K562 (cell line): ENCODE data around the gene ANO2. TPM values are rescaled to one million over a fixed set of nuclear protein-coding genes. Genes with fewer than 3 reads are reported as not detected.
A peak's percentile ranks its signal among the peaks of the same experiment; 100 is the strongest.

ENCODE experiments used
- ATAC-seq: fragments of 200-7000 bp; cut with Tn5 transposase; 3 replicates; pipeline ENCODE4 v1.9.1; 2020; ENCODE audit warnings: moderate library complexity
- BruUV-seq: library from RNA; stranded (reverse); fragments of 400-500 nt; replicated peaks from 2 replicates; lab custom pipeline; 2021; lab: Mats Ljungman, UMichigan
- CTCF ChIA-PET: fragments of 300-600 bp; formaldehyde crosslinking; extraction: SDS; loops from one replicate; lab custom pipeline; 2021; ENCODE audit warnings: low intra/inter-chr PET ratio; lab: Yijun Ruan, JAX
- POLR2A ChIA-PET: fragments of 300-600, 350-650 bp; sonication (Branson Sonifier 250); formaldehyde crosslinking; extraction: SDS; loops from one replicate; lab custom pipeline; 2021; ENCODE audit warnings: antibody characterized with exemption, inconsistent platforms; lab: Yijun Ruan, JAX
- DNase-seq, 4 experiments: peaks; one replicate each; pipeline versions ENCODE4 v3.0.0 to v3.0.0-alpha.2; 2011 to 2018; ENCODE audit warnings: low spot score in 3 of 4, mixed read lengths in 3 of 4; ENCODE audit errors: extremely low read depth in 1 of 4
- FAIRE-seq: peaks from 2 replicates; lab custom pipeline; 2011; peaks lifted over from hg19 to GRCh38; lab: Jason Lieb, UNC
- H2AFZ ChIP-seq: 2 replicates; pipeline ENCODE4 v1.6.0; 2011; ENCODE audit warnings: low read depth, low read length, control low read depth, inconsistent platforms
- H3K27ac ChIP-seq: fragments of 200-600 bp; 3 replicates; pipeline ENCODE4 v1.8.0; 2011; ENCODE audit warnings: low read depth, mild to moderate bottlenecking, control low read depth, inconsistent platforms, low read length, moderate library complexity, mixed read lengths; ENCODE audit errors: extremely low read depth
- H3K27me3 ChIP-seq, 2 experiments: fragments of 300-600 bp in 1 of 2; 2 replicates in 1 of 2; 3 replicates in 1 of 2; pipeline versions ENCODE4 v1.6.0 to v1.8.0; 2011; ENCODE audit warnings: inconsistent platforms in 2 of 2, low read length in 2 of 2, mild to moderate bottlenecking in 1 of 2, mixed read lengths in 1 of 2, moderate library complexity in 1 of 2; ENCODE audit not compliant: control insufficient read depth in 2 of 2, insufficient read depth in 2 of 2
- H3K36me3 ChIP-seq: fragments of 300-600 bp; 3 replicates; pipeline ENCODE4 v1.8.0; 2011; ENCODE audit warnings: mild to moderate bottlenecking, low read length, inconsistent platforms; ENCODE audit not compliant: control insufficient read depth, insufficient read depth
- H3K4me1 ChIP-seq, 2 experiments: fragments of 200-600 bp in 1 of 2; replicated peaks in 1 of 2; 2 replicates in 1 of 2; 3 replicates in 1 of 2; pipeline versions ENCODE4 v1.5.1 to v1.8.0; 2011; ENCODE audit warnings: inconsistent platforms in 2 of 2, low read length in 2 of 2, mild to moderate bottlenecking in 1 of 2, mixed read lengths in 1 of 2, moderate library complexity in 1 of 2; ENCODE audit not compliant: control insufficient read depth in 2 of 2, insufficient read depth in 2 of 2
- H3K4me2 ChIP-seq: 2 replicates; pipeline ENCODE4 v1.6.1; 2011; ENCODE audit warnings: low read length, control low read depth, inconsistent platforms, mixed read lengths; ENCODE audit not compliant: insufficient read depth
- H3K4me3 ChIP-seq: fragments of 200-600 bp; sonication (generic), shearing (Covaris generic); 2 replicates; pipeline ENCODE4 v1.5.1; 2016; ENCODE audit warnings: control low read depth, inconsistent platforms
- H3K79me2 ChIP-seq: fragments of 200-600 bp; 3 replicates; pipeline ENCODE4 v1.8.0; 2011; ENCODE audit warnings: low read length, inconsistent platforms; ENCODE audit not compliant: control insufficient read depth, insufficient read depth
- H3K9ac ChIP-seq, 2 experiments: 2 replicates each; pipeline versions ENCODE4 v1.6.0 to v1.6.1; 2011; ENCODE audit warnings: low read depth in 2 of 2, low read length in 2 of 2, control low read depth in 1 of 2, inconsistent platforms in 1 of 2, mild to moderate bottlenecking in 1 of 2, mixed read lengths in 1 of 2; ENCODE audit not compliant: insufficient read depth in 1 of 2
- H3K9me1 ChIP-seq: one replicate; pipeline ENCODE4 v1.6.0; 2011; ENCODE audit warnings: inconsistent platforms, mild to moderate bottlenecking, low read length, moderate library complexity; ENCODE audit not compliant: control insufficient read depth, insufficient read depth
- H3K9me3 ChIP-seq: replicated peaks from 2 replicates; pipeline ENCODE4 v1.5.1; 2011; ENCODE audit warnings: low read depth, low read length, inconsistent platforms; ENCODE audit not compliant: control insufficient read depth, insufficient read depth
- H4K20me1 ChIP-seq: replicated peaks from 2 replicates; pipeline ENCODE4 v1.6.1; 2011; ENCODE audit warnings: low read length, inconsistent platforms, mixed read lengths; ENCODE audit not compliant: control insufficient read depth, insufficient read depth
- CTCF ChIP-seq, 3 experiments: IDR thresholded peaks in 2 of 3; conservative IDR thresholded peaks in 1 of 3; 2 replicates each; pipeline ENCODE4 v1.5.1; 2011 to 2012; ENCODE audit warnings: low read length in 3 of 3, mild to moderate bottlenecking in 3 of 3, control low read depth in 2 of 3, improper control_type of control experiment in 1 of 3, inconsistent platforms in 1 of 3, low read depth in 1 of 3, mixed read lengths in 1 of 3, moderate library complexity in 1 of 3; ENCODE audit not compliant: insufficient read depth in 2 of 3
- MGA ChIP-seq: fragments of 450-650 bp; IDR thresholded peaks from 2 replicates; pipeline ENCODE4 v1.6.1; 2016; ENCODE audit warnings: mild to moderate bottlenecking, moderate library complexity
- ZBTB2 ChIP-seq: fragments of 450-650 bp; IDR thresholded peaks from 2 replicates; pipeline ENCODE4 v1.6.1; 2016; ENCODE audit warnings: antibody characterized with exemption
- ZBTB43 ChIP-seq: sonication (generic); formaldehyde crosslinking; IDR thresholded peaks from 2 replicates; pipeline ENCODE4 v1.8.0; 2023; ENCODE audit warnings: mild to moderate bottlenecking, missing genetic modification reagents
- WGBS: fragments of 100-300 bp; shearing (Covaris generic); methylation state at CpG from one replicate; pipeline ENCODE4 v1.1.6; 2016; ENCODE audit warnings: low coverage, mixed read lengths; ENCODE audit not compliant: insufficient coverage; ENCODE audit errors: missing lambda C conversion rate; 5-methylcytosine and 5-hydroxymethylcytosine counted together
- in situ Hi-C: fragments of 300-500 bp; cut with MboI; formaldehyde crosslinking; loops from 4 replicates; pipeline ENCODE4 v1.15.0; 2018; ENCODE audit warnings: inconsistent platforms, mixed read lengths
- intact Hi-C: fragments of 100-400 bp; cut with micrococcal nuclease; formaldehyde crosslinking; loops from 2 replicates; pipeline ENCODE4 v1.14.2; 2022
- polyA plus RNA-seq, 8 experiments: library from polyadenylated mRNA; depleted of rRNA in 4 of 8; stranded (reverse) in 5 of 8; unstranded in 3 of 8; fragments of >200 nt; fragmentation: Nextera tagmentation in 2 of 8; fragmentation: Illumina TruSeq in 1 of 8; extraction: Ambion mirVana in 2 of 8; extraction: Trizol in 1 of 8; gene quantifications; 2 replicates each; pipeline versions ENCODE4 v1.2.1 to v1.2.3, GENCODE V29; 2011 to 2014; ENCODE audit warnings: inconsistent platforms in 1 of 8, missing spikeins in 1 of 8
- total RNA-seq, 7 experiments: library from RNA; depleted of rRNA in 6 of 7; stranded (reverse); fragments of >200 nt in 6 of 7; fragmentation: Illumina TruSeq in 2 of 7; extraction: Trizol in 2 of 7; gene quantifications; 2 replicates each; pipeline versions ENCODE4 v1.2.1 to v1.2.3, GENCODE V29; 2011 to 2021; ENCODE audit warnings: low replicate concordance in 1 of 7

The ANO2 gene
- total and polyA plus RNA-seq, 9 of the 15 experiments (the other 6 are each of a cell fraction or from before 2014, with no cell fraction given), result 0.64 TPM; not detected in 8

- H3K79me2 ChIP-seq, result no peaks in the 10 kb centered on the region
- FAIRE-seq (peak; percentile 37), DNase-seq (peak; percentile 56 to 65 (median 62)), ATAC-seq (peak; percentile 97)
- no peaks in the 10 kb centered on the region for H3K4me1 ChIP-seq
- POLR2A ChIA-PET, result interaction anchor here (0.6 to 1.3 kb wide), 2 partner anchors 15 to 1056 kb away, joined by 3 read pairs; no protein-coding TSS in a partner anchor
- H3K4me2 ChIP-seq, result no peak overlapping the region
- 1% methylated on average over 9 of the region's 10 CpGs for WGBS
- in situ Hi-C loops, result loop anchor here (5.0 kb wide), 1 partner anchor 54 kb away; no protein-coding TSS in a partner anchor
- H4K20me1 ChIP-seq, result no peaks in the 10 kb centered on the region
- intact Hi-C loops, result loop anchor here (1.0 to 2.0 kb wide), 2 partner anchors 50 to 296 kb away; no protein-coding TSS in a partner anchor
- H3K27me3 ChIP-seq, result peaks cover 0 to under 1% of the 10 kb centered on the region in 2 experiments; a peak in 1 of 5 replicates
- no peaks in the 10 kb centered on the region for H3K9me1 ChIP-seq
- H3K9ac ChIP-seq, result no peak overlapping the region
- H3K27ac ChIP-seq, result no peak overlapping the region
- H3K4me3 ChIP-seq, result no peak overlapping the region
- CTCF ChIA-PET, result interaction anchor here (0.9 to 4.2 kb wide), 3 partner anchors 40 to 296 kb away, joined by 4 to 54 read pairs (median 6); no protein-coding TSS in a partner anchor
- no peaks in the 10 kb centered on the region for H3K9me3 ChIP-seq
- no peaks in the 10 kb centered on the region for H3K36me3 ChIP-seq
- BruUV-seq, result no TSS peak
- no peak overlapping the region for H2AFZ ChIP-seq
- TF ChIP-seq ZBTB43 (CRISPR knock-in tag) (no peak), MGA (no peak), ZBTB2 (no peak), CTCF (IDR thresholded peaks at IDR 0.05 in 2 of 3, conservative IDR thresholded peaks at IDR 0.05 in 1 of 3; ENCODE audit: insufficient read depth in 2 of 3, low read depth in 1 of 3, low read length in 3 of 3) (peak; percentile 88 to 95 (median 91))
Measured at GRCh38 chr12:5988659-5989116, 43.6 kb upstream of the ANO2 start.
